Fibroblast of skin of back (primary cell): ENCODE results near the gene KCNK13.

Experiments
- DNase-seq: peaks from one replicate; pipeline ENCODE4 v3.0.0-alpha.2; 2013

Gene KCNK13

GRCh38 chr14:90132821-90133570, 71.2 kb downstream of the KCNK13 start:
- DNase-seq = no peak

GRCh38 chr14:90136904-90137303, 75.1 kb downstream of the KCNK13 start:
- no peak for DNase-seq

- DNase-seq = no peak
Observed at GRCh38 chr14:90137807-90138206, 76.0 kb downstream of the KCNK13 start.

- no peak for DNase-seq
Observed at GRCh38 chr14:90139199-90139598, 77.4 kb downstream of the KCNK13 start.

- DNase-seq = peak; percentile 56
Observed at GRCh38 chr14:90140298-90140955, 78.6 kb downstream of the KCNK13 start.

GRCh38 chr14:90140956-90141316, 79.1 kb downstream of the KCNK13 start:
- peak; percentile 71 for DNase-seq

- no peak for DNase-seq
Observed at GRCh38 chr14:90153429-90153828, 91.6 kb downstream of the KCNK13 start.

GRCh38 chr14:90154110-90154509, 92.3 kb downstream of the KCNK13 start:
- DNase-seq = no peak

- no peak for DNase-seq
Observed at GRCh38 chr14:90159146-90159545, 97.4 kb downstream of the KCNK13 start.

- DNase-seq = no peak
Observed at GRCh38 chr14:90159688-90160087, 97.9 kb downstream of the KCNK13 start.

- no peak for DNase-seq
Observed at GRCh38 chr14:90161129-90161528, 99.3 kb downstream of the KCNK13 start.

GRCh38 chr14:90168425-90169105, 106.8 kb downstream of the KCNK13 start:
- peak; percentile 31 for DNase-seq

GRCh38 chr14:90175631-90176030, 113.8 kb downstream of the KCNK13 start:
- no peak for DNase-seq

- DNase-seq = no peak
Observed at GRCh38 chr14:90177539-90178189, 115.9 kb downstream of the KCNK13 start.

GRCh38 chr14:90179357-90179756, 117.6 kb downstream of the KCNK13 start:
- DNase-seq = no peak

- DNase-seq = no peak
Observed at GRCh38 chr14:90179809-90180779, 118.3 kb downstream of the KCNK13 start.

GRCh38 chr14:90184094-90184493, 122.3 kb downstream of the KCNK13 start:
- no peak for DNase-seq

- no peak for DNase-seq
Observed at GRCh38 chr14:90184571-90185266, 122.9 kb downstream of the KCNK13 start.

GRCh38 chr14:90188588-90188987, 126.8 kb downstream of the KCNK13 start:
- DNase-seq = no peak

- no peak for DNase-seq
Observed at GRCh38 chr14:90191154-90191553, 129.4 kb downstream of the KCNK13 start.

GRCh38 chr14:90191585-90191984, 129.8 kb downstream of the KCNK13 start:
- no peak for DNase-seq
